GM23338 (cell line): ENCODE results near the gene VPS41. TPM values are rescaled to one million over a fixed set of nuclear protein-coding genes. Genes with fewer than 3 reads are reported as not detected.

Source experiments
- ATAC-seq: fragments of 200-7000 bp; cut with Tn5 transposase; 3 replicates; pipeline ENCODE4 v1.9.1; 2020
- DNase-seq: peaks from one replicate; pipeline ENCODE4 v3.0.0-alpha.2; 2015; ENCODE audit warnings: low spot score
- H2AFZ ChIP-seq: fragments of 200-600 bp; sonication (generic); 2 replicates; pipeline ENCODE4 v1.8.0; 2016; ENCODE audit warnings: antibody characterized with exemption, mild to moderate bottlenecking, moderate library complexity
- H3F3A ChIP-seq: fragments of 200-600 bp; sonication (generic); replicated peaks from 2 replicates; pipeline ENCODE4 v1.8.0; 2017; ENCODE audit warnings: antibody characterized with exemption, mixed run types, low read depth
- H3K27ac ChIP-seq: fragments of 200-600 bp; sonication (generic); 2 replicates; pipeline ENCODE4 v1.6.1; 2016; ENCODE audit warnings: low read depth
- H3K27me3 ChIP-seq: fragments of 200-600 bp; sonication (generic); 2 replicates; pipeline ENCODE4 v1.8.0; 2016; ENCODE audit warnings: mild to moderate bottlenecking, mixed run types, moderate library complexity; ENCODE audit not compliant: insufficient read depth
- H3K36me3 ChIP-seq: fragments of 200-600 bp; sonication (generic); 2 replicates; pipeline ENCODE4 v1.8.0; 2016; ENCODE audit warnings: mild to moderate bottlenecking; ENCODE audit not compliant: insufficient read depth
- H3K4me1 ChIP-seq: fragments of 200-600 bp; sonication (generic); 2 replicates; pipeline ENCODE4 v1.8.0; 2016; ENCODE audit warnings: mild to moderate bottlenecking, moderate library complexity; ENCODE audit not compliant: insufficient read depth
- H3K4me2 ChIP-seq: fragments of 200-600 bp; sonication (generic); 2 replicates; pipeline ENCODE4 v1.7.1; 2017; ENCODE audit warnings: mixed run types
- H3K4me3 ChIP-seq: fragments of 200-600 bp; sonication (generic); 2 replicates; pipeline ENCODE4 v1.6.1; 2016; ENCODE audit warnings: mixed run types
- H3K79me2 ChIP-seq: fragments of 200-600 bp; sonication (generic); replicated peaks from 2 replicates; pipeline ENCODE4 v1.8.0; 2017; ENCODE audit warnings: mild to moderate bottlenecking; ENCODE audit not compliant: insufficient read depth
- H3K9me2 ChIP-seq: fragments of 200-600 bp; sonication (generic); 2 replicates; pipeline ENCODE4 v1.8.0; 2017; ENCODE audit not compliant: insufficient read depth
- H4K20me1 ChIP-seq: fragments of 200-600 bp; sonication (generic); replicated peaks from 2 replicates; pipeline ENCODE4 v1.8.0; 2017; ENCODE audit warnings: mild to moderate bottlenecking; ENCODE audit not compliant: insufficient read depth
- H3K27ac Mint-ChIP-seq: 2 replicates; pipeline ENCODE4 v1.8.0; 2020; ENCODE audit warnings: inconsistent platforms, mild to moderate bottlenecking, moderate library complexity, mixed read lengths
- H3K27me3 Mint-ChIP-seq: 3 replicates; pipeline ENCODE4 v1.8.0; 2022; ENCODE audit warnings: low read depth, mild to moderate bottlenecking, moderate library complexity, mixed read lengths, inconsistent platforms; ENCODE audit not compliant: insufficient read depth, poor library complexity
- H3K36me3 Mint-ChIP-seq: 3 replicates; pipeline ENCODE4 v1.8.0; 2021; ENCODE audit warnings: low read depth, mild to moderate bottlenecking, inconsistent platforms, moderate library complexity, mixed read lengths
- H3K4me1 Mint-ChIP-seq: 3 replicates; pipeline ENCODE4 v1.8.0; 2020; ENCODE audit warnings: mild to moderate bottlenecking, inconsistent platforms, mixed read lengths
- H3K4me3 Mint-ChIP-seq: 3 replicates; pipeline ENCODE4 v1.8.0; 2021; ENCODE audit warnings: moderate library complexity, mild to moderate bottlenecking, inconsistent platforms, mixed read lengths
- H3K9me3 Mint-ChIP-seq: 3 replicates; pipeline ENCODE4 v1.8.0; 2020; ENCODE audit warnings: moderate library complexity, mild to moderate bottlenecking, inconsistent platforms, mixed read lengths
- CREB1 ChIP-seq: fragments of 250-450 bp; sonication (Bioruptor Pico); IDR thresholded peaks from 2 replicates; pipeline ENCODE4 v1.5.0; 2020; ENCODE audit warnings: low read depth, mild to moderate bottlenecking, moderate library complexity
- CTCF ChIP-seq, 2 experiments: fragments of 200-600 bp in 1 of 2; sonication (generic) in 1 of 2; conservative IDR thresholded peaks; 2 replicates each; pipeline versions ENCODE4 v1.5.1 to v1.6.1; 2016 to 2017; ENCODE audit warnings: antibody characterized with exemption in 2 of 2, low read depth in 2 of 2, mild to moderate bottlenecking in 2 of 2, moderate library complexity in 1 of 2
- EZH2 ChIP-seq: fragments of 200-600 bp; sonication (generic); IDR thresholded peaks from one replicate; pipeline ENCODE4 v1.8.0; 2017; ENCODE audit warnings: antibody characterized with exemption, mild to moderate bottlenecking, low read depth; ENCODE audit not compliant: unreplicated experiment
- EZH2phosphoT487 ChIP-seq: fragments of 200-600 bp; sonication (generic); IDR thresholded peaks from one replicate; pipeline ENCODE4 v1.8.1; 2018; ENCODE audit warnings: antibody characterized with exemption; ENCODE audit not compliant: unreplicated experiment
- JUNB ChIP-seq: IDR thresholded peaks from one replicate; pipeline ENCODE4 v1.6.1; 2016; ENCODE audit warnings: antibody characterized with exemption; ENCODE audit not compliant: unreplicated experiment
- NANOG ChIP-seq: IDR thresholded peaks from 2 replicates; pipeline ENCODE4 v1.6.1; 2016; ENCODE audit warnings: antibody characterized with exemption, borderline replicate concordance
- POLR2AphosphoS5 ChIP-seq: IDR thresholded peaks from 2 replicates; pipeline ENCODE4 v1.6.1; 2016; ENCODE audit warnings: antibody characterized with exemption, low read depth
- REST ChIP-seq: IDR thresholded peaks from one replicate; pipeline ENCODE4 v1.6.1; 2018; ENCODE audit warnings: antibody characterized with exemption; ENCODE audit not compliant: unreplicated experiment
- STAT1 ChIP-seq: IDR thresholded peaks from one replicate; pipeline ENCODE4 v1.6.1; 2016; ENCODE audit warnings: antibody characterized with exemption; ENCODE audit not compliant: unreplicated experiment
- ZNF114 ChIP-seq: fragments of 250-450 bp; sonication (Bioruptor Pico); IDR thresholded peaks from 2 replicates; pipeline ENCODE4 v1.5.0; 2020; ENCODE audit warnings: mild to moderate bottlenecking, moderate library complexity
- ZNF331 ChIP-seq: fragments of 250-450 bp; sonication (Bioruptor Pico); IDR thresholded peaks from 2 replicates; pipeline ENCODE4 v1.5.0; 2020; ENCODE audit warnings: low read depth, mild to moderate bottlenecking, moderate library complexity
- polyA plus RNA-seq: library from polyadenylated mRNA; unstranded; fragments of >200 nt; fragmentation: Nextera tagmentation; extraction: Ambion mirVana; gene quantifications from 2 replicates; pipeline ENCODE4 v1.2.1, GENCODE V29; 2016
- total RNA-seq: library from RNA; depleted of rRNA; stranded (reverse); fragments of >200 nt; shearing (Covaris generic); gene quantifications from 2 replicates; pipeline ENCODE4 v1.2.3, GENCODE V29; 2014
- TF ChIP-seq, protein P1 (sequence below): fragments of 250-450 bp; sonication (Bioruptor Pico); IDR thresholded peaks from 2 replicates; pipeline ENCODE4 v1.5.0; 2020; ENCODE audit warnings: mild to moderate bottlenecking, moderate library complexity
- TF ChIP-seq, protein P2 (sequence below): IDR thresholded peaks from 2 replicates; pipeline ENCODE4 v1.6.1; 2016; ENCODE audit warnings: antibody characterized with exemption

Gene VPS41
- total and polyA plus RNA-seq, 2 experiments from 2014 or later: 20.2 to 41.2 TPM

- TF ChIP-seq, protein P1, sequence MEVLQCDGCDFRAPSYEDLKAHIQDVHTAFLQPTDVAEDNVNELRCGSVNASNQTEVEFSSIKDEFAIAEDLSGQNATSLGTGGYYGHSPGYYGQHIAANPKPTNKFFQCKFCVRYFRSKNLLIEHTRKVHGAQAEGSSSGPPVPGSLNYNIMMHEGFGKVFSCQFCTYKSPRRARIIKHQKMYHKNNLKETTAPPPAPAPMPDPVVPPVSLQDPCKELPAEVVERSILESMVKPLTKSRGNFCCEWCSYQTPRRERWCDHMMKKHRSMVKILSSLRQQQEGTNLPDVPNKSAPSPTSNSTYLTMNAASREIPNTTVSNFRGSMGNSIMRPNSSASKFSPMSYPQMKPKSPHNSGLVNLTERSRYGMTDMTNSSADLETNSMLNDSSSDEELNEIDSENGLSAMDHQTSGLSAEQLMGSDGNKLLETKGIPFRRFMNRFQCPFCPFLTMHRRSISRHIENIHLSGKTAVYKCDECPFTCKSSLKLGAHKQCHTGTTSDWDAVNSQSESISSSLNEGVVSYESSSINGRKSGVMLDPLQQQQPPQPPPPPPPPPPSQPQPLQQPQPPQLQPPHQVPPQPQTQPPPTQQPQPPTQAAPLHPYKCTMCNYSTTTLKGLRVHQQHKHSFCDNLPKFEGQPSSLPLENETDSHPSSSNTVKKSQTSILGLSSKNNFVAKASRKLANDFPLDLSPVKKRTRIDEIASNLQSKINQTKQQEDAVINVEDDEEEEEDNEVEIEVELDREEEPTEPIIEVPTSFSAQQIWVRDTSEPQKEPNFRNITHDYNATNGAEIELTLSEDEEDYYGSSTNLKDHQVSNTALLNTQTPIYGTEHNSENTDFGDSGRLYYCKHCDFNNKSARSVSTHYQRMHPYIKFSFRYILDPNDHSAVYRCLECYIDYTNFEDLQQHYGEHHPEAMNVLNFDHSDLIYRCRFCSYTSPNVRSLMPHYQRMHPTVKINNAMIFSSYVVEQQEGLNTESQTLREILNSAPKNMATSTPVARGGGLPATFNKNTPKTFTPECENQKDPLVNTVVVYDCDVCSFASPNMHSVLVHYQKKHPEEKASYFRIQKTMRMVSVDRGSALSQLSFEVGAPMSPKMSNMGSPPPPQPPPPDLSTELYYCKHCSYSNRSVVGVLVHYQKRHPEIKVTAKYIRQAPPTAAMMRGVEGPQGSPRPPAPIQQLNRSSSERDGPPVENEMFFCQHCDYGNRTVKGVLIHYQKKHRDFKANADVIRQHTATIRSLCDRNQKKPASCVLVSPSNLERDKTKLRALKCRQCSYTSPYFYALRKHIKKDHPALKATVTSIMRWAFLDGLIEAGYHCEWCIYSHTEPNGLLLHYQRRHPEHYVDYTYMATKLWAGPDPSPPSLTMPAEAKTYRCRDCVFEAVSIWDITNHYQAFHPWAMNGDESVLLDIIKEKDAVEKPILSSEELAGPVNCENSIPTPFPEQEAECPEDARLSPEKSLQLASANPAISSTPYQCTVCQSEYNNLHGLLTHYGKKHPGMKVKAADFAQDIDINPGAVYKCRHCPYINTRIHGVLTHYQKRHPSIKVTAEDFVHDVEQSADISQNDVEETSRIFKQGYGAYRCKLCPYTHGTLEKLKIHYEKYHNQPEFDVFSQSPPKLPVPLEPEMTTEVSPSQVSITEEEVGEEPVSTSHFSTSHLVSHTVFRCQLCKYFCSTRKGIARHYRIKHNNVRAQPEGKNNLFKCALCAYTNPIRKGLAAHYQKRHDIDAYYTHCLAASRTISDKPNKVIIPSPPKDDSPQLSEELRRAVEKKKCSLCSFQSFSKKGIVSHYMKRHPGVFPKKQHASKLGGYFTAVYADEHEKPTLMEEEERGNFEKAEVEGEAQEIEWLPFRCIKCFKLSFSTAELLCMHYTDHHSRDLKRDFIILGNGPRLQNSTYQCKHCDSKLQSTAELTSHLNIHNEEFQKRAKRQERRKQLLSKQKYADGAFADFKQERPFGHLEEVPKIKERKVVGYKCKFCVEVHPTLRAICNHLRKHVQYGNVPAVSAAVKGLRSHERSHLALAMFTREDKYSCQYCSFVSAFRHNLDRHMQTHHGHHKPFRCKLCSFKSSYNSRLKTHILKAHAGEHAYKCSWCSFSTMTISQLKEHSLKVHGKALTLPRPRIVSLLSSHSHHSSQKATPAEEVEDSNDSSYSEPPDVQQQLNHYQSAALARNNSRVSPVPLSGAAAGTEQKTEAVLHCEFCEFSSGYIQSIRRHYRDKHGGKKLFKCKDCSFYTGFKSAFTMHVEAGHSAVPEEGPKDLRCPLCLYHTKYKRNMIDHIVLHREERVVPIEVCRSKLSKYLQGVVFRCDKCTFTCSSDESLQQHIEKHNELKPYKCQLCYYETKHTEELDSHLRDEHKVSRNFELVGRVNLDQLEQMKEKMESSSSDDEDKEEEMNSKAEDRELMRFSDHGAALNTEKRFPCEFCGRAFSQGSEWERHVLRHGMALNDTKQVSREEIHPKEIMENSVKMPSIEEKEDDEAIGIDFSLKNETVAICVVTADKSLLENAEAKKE (CRISPR knock-in tag): no peak
- TF ChIP-seq EZH2phosphoT487: no peak
Measured at GRCh38 chr7:38694326-38694725, 214.7 kb downstream of the VPS41 start (continued).

- H3K36me3 Mint-ChIP-seq: no peaks in the 10 kb centered on the region; the same call in 2 of the 3 replicates
- H3K27me3 Mint-ChIP-seq: peaks cover 2% of the 10 kb centered on the region
- Histone ChIP-seq H3F3A (no peaks in the 10 kb centered on the region), H3K79me2 (no peaks in the 10 kb centered on the region), H4K20me1 (no peaks in the 10 kb centered on the region), H2AFZ (no peak overlapping the region), H3K4me3 (no peak overlapping the region), H3K27ac (no peak overlapping the region), H3K27me3 (no peaks in the 10 kb centered on the region), H3K9me2 (peaks cover 14% of the 10 kb centered on the region; the same call in 1 of the 2 replicates), H3K4me1 (no peaks in the 10 kb centered on the region; the same call in 1 of the 2 replicates), H3K36me3 (no peaks in the 10 kb centered on the region), H3K4me2 (no peak overlapping the region)
- no peak overlapping the region for H3K27ac Mint-ChIP-seq
- ATAC-seq (no peak), DNase-seq (no peak)
- peaks cover 3% of the 10 kb centered on the region for H3K4me1 Mint-ChIP-seq
- H3K4me3 Mint-ChIP-seq: no peak overlapping the region
- no peaks in the 10 kb centered on the region for H3K9me3 Mint-ChIP-seq
- TF ChIP-seq CTCF (conservative IDR thresholded peaks at IDR 0.05; ENCODE audit: low read depth in 2 of 2): no peak
- TF ChIP-seq ZNF114 (CRISPR knock-in tag): no peak
- TF ChIP-seq NANOG: no peak
- TF ChIP-seq, protein P2, sequence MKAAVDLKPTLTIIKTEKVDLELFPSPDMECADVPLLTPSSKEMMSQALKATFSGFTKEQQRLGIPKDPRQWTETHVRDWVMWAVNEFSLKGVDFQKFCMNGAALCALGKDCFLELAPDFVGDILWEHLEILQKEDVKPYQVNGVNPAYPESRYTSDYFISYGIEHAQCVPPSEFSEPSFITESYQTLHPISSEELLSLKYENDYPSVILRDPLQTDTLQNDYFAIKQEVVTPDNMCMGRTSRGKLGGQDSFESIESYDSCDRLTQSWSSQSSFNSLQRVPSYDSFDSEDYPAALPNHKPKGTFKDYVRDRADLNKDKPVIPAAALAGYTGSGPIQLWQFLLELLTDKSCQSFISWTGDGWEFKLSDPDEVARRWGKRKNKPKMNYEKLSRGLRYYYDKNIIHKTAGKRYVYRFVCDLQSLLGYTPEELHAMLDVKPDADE: no peak
- no peak for TF ChIP-seq POLR2AphosphoS5
- no peak for TF ChIP-seq EZH2
- no peak for TF ChIP-seq STAT1
- TF ChIP-seq EZH2phosphoT487: no peak
- TF ChIP-seq CREB1: no peak
- TF ChIP-seq ZNF331: no peak
- TF ChIP-seq JUNB: no peak
- TF ChIP-seq REST: no peak
Measured at GRCh38 chr7:38686888-38687287, 222.1 kb downstream of the VPS41 start.
